HepG2 (cell line): ENCODE measurements around the gene SCN2A.

Experiments used
- EZH2 ChIP-seq: conservative IDR thresholded peaks from 2 replicates; pipeline ENCODE4 v1.6.1; 2012; ENCODE audit warnings: mild to moderate bottlenecking, low read depth, low read length, moderate library complexity
- MAZ ChIP-seq, 2 experiments: sonication (generic) in 1 of 2; formaldehyde crosslinking in 1 of 2; IDR thresholded peaks; 2 replicates each; pipeline versions ENCODE4 v1.5.0 to v1.6.1; 2012 to 2020; ENCODE audit warnings: low read depth in 2 of 2, mild to moderate bottlenecking in 2 of 2, borderline replicate concordance in 1 of 2, improper control_type of control experiment in 1 of 2, low read length in 1 of 2, missing genetic modification reagents in 1 of 2, moderate library complexity in 1 of 2
- XRCC5 ChIP-seq: fragments of 200-400 bp; formaldehyde crosslinking; optimal IDR thresholded peaks from 2 replicates; pipeline ENCODE3; 2017; ENCODE audit warnings: mild to moderate bottlenecking, low read length
- ZZZ3 ChIP-seq: sonication (generic); formaldehyde crosslinking; IDR thresholded peaks from 2 replicates; pipeline ENCODE4 v1.4.0; 2020; ENCODE audit warnings: missing genetic modification reagents, mild to moderate bottlenecking, borderline replicate concordance
- TF ChIP-seq, protein P1 (sequence below): sonication (generic); formaldehyde crosslinking; IDR thresholded peaks from 2 replicates; pipeline ENCODE4 v1.5.0; 2020; ENCODE audit warnings: mild to moderate bottlenecking, missing genetic modification reagents, moderate library complexity

DNA sequence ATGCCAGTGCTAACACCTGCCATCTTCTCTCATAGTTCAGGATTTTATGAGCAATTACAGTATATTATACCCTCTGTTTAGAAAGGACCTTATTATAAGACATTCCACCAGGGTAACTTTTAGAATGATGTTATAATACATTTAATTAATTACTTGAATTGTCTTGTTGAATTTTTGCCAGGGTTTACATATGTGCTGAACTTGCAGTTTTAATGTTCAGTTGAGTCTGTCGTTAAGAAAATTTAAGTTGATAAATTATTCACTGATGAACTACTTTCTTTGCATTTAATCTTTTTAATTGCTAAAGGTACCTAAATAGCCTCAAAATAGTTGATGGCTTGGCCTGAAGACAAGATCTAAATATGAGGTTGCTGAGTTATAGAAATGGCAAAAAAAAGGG, 68.1 kb downstream of the SCN2A start:
- TF ChIP-seq, protein P1, sequence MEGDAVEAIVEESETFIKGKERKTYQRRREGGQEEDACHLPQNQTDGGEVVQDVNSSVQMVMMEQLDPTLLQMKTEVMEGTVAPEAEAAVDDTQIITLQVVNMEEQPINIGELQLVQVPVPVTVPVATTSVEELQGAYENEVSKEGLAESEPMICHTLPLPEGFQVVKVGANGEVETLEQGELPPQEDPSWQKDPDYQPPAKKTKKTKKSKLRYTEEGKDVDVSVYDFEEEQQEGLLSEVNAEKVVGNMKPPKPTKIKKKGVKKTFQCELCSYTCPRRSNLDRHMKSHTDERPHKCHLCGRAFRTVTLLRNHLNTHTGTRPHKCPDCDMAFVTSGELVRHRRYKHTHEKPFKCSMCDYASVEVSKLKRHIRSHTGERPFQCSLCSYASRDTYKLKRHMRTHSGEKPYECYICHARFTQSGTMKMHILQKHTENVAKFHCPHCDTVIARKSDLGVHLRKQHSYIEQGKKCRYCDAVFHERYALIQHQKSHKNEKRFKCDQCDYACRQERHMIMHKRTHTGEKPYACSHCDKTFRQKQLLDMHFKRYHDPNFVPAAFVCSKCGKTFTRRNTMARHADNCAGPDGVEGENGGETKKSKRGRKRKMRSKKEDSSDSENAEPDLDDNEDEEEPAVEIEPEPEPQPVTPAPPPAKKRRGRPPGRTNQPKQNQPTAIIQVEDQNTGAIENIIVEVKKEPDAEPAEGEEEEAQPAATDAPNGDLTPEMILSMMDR (CRISPR knock-in tag), result no peak
- TF ChIP-seq MAZ (IDR thresholded peaks at IDR 0.05; ENCODE audit: borderline replicate concordance, low read depth, low read length) (no peak), MAZ (CRISPR knock-in tag; IDR thresholded peaks at IDR 0.05; ENCODE audit: low read depth) (no peak), ZZZ3 (CRISPR knock-in tag) (no peak), EZH2 (no peak), XRCC5 (no peak)
